ENCODE measurements around the gene ANKRD6. TPM values are rescaled to one million over a fixed set of nuclear protein-coding genes. Genes with fewer than 3 reads are reported as not detected.

Gene ANKRD6
- total and polyA plus RNA-seq, 2 donors (not counting 3 experiments of a cell fraction or from before 2014, with no cell fraction given): 3.4 to 9.6 TPM

DNA sequence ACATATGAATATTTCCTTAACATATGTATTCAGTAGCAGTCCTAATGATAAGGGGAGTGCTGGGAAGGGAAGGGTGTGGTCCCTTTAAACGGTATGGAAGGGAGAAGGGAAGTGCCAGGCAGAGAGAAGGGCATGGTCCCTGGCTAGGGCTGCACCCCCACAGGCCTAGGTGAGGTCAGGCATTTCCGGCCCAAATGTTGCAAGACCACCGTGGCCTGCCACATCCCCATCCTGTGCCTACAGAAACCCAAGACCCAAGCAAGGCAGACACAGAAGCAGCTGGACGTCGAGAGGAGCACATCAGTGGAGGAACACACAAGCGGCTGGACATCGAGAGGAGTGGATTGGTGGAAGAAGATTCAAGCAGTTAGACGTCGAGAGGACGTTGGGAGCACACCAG is 26.8 kb upstream of the ANKRD6 start:
- no peaks in the 10 kb centered on the region for H4K20me1 ChIP-seq (replicated peaks; ENCODE audit: control insufficient read depth, extremely low read depth, insufficient read depth, low read length)
- no peaks in the 10 kb centered on the region for H3K9me1 ChIP-seq (replicated peaks; ENCODE audit: control insufficient read depth, extremely low read depth, insufficient read depth, low read length)
- intact Hi-C loops (cut with micrococcal nuclease) (no loop called here), dilution Hi-C loops (cut with MboI; ENCODE audit: extremely low pct_ligation_motif_present, low sequenced_read_pairs) (no loop called here)
- no peaks in the 10 kb centered on the region for H3K9me3 ChIP-seq (replicated peaks; ENCODE audit: control insufficient read depth, insufficient read depth, low read length)
- ChIA-PET POLR2A (no interaction called here), CTCF (interaction anchor here (0.5 kb wide), 1 partner anchor 67 kb away, joined by 3 read pairs; no protein-coding TSS in a partner anchor)
- peaks cover 4% of the 10 kb centered on the region for H3K4me1 ChIP-seq (ENCODE audit: control insufficient read depth, extremely low read depth, insufficient read depth, low read length)
- no peak overlapping the region for H3K4me3 ChIP-seq (replicated peaks in 1 of 3; ENCODE audit: insufficient read depth in 1 of 3, low read depth in 1 of 3, low read length in 3 of 3)
- H3K27ac ChIP-seq (ENCODE audit: insufficient read depth, low read depth, low read length): no peak overlapping the region
- no peak overlapping the region for H3K9ac ChIP-seq (replicated peaks; ENCODE audit: extremely low read depth, insufficient read depth, low read length)
- H2AFZ ChIP-seq (ENCODE audit: low read depth, low read length): no peak overlapping the region
- H3K27me3 ChIP-seq (ENCODE audit: control insufficient read depth in 2 of 2, insufficient read depth in 2 of 2, low read length in 2 of 2): peaks cover 22 to 24% of the 10 kb centered on the region in 2 experiments
- no peak for DNase-seq (ENCODE audit: low read depth, low spot score)
- no peaks in the 10 kb centered on the region for H3K79me2 ChIP-seq (ENCODE audit: control insufficient read depth, insufficient read depth, low read length)
- H3K4me2 ChIP-seq (ENCODE audit: insufficient read depth, low read length): no peak overlapping the region
- no peaks in the 10 kb centered on the region for H3K36me3 ChIP-seq (ENCODE audit: control insufficient read depth in 2 of 2, extremely low read depth in 1 of 2, insufficient read depth in 2 of 2, low read length in 2 of 2)
- no peak for TF ChIP-seq EZH2 (IDR thresholded peaks at IDR 0.05; ENCODE audit: borderline replicate concordance, low read depth, low read length, severe bottlenecking)
- TF ChIP-seq, protein P1, sequence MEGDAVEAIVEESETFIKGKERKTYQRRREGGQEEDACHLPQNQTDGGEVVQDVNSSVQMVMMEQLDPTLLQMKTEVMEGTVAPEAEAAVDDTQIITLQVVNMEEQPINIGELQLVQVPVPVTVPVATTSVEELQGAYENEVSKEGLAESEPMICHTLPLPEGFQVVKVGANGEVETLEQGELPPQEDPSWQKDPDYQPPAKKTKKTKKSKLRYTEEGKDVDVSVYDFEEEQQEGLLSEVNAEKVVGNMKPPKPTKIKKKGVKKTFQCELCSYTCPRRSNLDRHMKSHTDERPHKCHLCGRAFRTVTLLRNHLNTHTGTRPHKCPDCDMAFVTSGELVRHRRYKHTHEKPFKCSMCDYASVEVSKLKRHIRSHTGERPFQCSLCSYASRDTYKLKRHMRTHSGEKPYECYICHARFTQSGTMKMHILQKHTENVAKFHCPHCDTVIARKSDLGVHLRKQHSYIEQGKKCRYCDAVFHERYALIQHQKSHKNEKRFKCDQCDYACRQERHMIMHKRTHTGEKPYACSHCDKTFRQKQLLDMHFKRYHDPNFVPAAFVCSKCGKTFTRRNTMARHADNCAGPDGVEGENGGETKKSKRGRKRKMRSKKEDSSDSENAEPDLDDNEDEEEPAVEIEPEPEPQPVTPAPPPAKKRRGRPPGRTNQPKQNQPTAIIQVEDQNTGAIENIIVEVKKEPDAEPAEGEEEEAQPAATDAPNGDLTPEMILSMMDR (IDR thresholded peaks at IDR 0.05; ENCODE audit: extremely low read depth in 1 of 2, insufficient read depth in 1 of 2, low read depth in 1 of 2, low read length in 2 of 2): no peak
- TF ChIP-seq, protein P2, sequence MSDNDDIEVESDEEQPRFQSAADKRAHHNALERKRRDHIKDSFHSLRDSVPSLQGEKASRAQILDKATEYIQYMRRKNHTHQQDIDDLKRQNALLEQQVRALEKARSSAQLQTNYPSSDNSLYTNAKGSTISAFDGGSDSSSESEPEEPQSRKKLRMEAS (IDR thresholded peaks at IDR 0.05; ENCODE audit: insufficient read depth, insufficient read length): no peak
- no peak for TF ChIP-seq JUN (IDR thresholded peaks at IDR 0.05; ENCODE audit: borderline replicate concordance, insufficient read depth, insufficient read length, low read depth)
- TF ChIP-seq POLR2A (IDR thresholded peaks at IDR 0.05; ENCODE audit: low read depth, low read length): no peak
- FAIRE-seq: no peak
- no TSS peak for BruUV-seq (replicated peaks)

DNA sequence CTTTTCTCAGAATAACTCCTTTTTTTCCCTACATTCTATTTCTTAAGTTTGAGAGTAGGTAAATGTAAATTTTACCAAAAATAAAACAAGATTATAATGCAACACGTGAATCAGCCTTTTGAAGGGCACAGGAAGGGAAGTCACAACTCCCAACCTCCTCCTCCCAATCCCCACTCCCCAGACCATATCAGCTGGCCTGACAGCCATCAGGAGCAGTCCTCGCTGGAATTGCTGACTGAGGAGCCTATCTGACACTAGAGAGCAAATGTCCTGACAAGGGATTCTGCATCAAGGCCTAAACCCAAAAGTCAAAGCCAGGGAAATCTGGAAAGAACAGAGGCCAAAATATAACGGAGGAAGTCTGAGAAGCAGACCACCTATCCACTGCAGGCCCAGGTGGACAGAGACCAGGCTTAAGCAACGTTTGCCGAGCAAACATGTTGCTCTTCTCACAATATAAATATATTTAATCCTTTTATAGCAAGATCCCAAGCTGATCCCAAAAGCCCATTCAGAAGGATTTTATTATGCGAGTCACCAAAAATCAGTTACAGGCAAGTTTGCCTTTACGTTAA is 23.4 kb upstream of the ANKRD6 start:
- POLR2A ChIA-PET: no interaction called here
- Histone ChIP-seq H3K9me3 (replicated peaks; ENCODE audit: control insufficient read depth, insufficient read depth, low read length) (no peaks in the 10 kb centered on the region), H3K9ac (replicated peaks; ENCODE audit: extremely low read depth, insufficient read depth, low read length) (no peak overlapping the region), H3K9me1 (replicated peaks; ENCODE audit: control insufficient read depth, extremely low read depth, insufficient read depth, low read length) (no peaks in the 10 kb centered on the region), H3K27me3 (ENCODE audit: control insufficient read depth in 2 of 2, insufficient read depth in 2 of 2, low read length in 2 of 2) (peaks cover 46 to 51% of the 10 kb centered on the region in 2 experiments), H3K79me2 (ENCODE audit: control insufficient read depth, insufficient read depth, low read length) (no peaks in the 10 kb centered on the region), H3K27ac (ENCODE audit: insufficient read depth, low read depth, low read length) (no peak overlapping the region), H3K36me3 (ENCODE audit: control insufficient read depth in 2 of 2, extremely low read depth in 1 of 2, insufficient read depth in 2 of 2, low read length in 2 of 2) (no peaks in the 10 kb centered on the region), H3K4me1 (ENCODE audit: control insufficient read depth, extremely low read depth, insufficient read depth, low read length) (peaks cover 8% of the 10 kb centered on the region), H3K4me3 (replicated peaks in 1 of 3; ENCODE audit: insufficient read depth in 1 of 3, low read depth in 1 of 3, low read length in 3 of 3) (no peak overlapping the region), H3K4me2 (ENCODE audit: insufficient read depth, low read length) (no peak overlapping the region), H4K20me1 (replicated peaks; ENCODE audit: control insufficient read depth, extremely low read depth, insufficient read depth, low read length) (no peaks in the 10 kb centered on the region), H2AFZ (ENCODE audit: low read depth, low read length) (no peak overlapping the region)
- CTCF ChIA-PET: interaction anchor here (1.4 kb wide), 1 partner anchor 98 kb away, joined by 3 read pairs; no protein-coding TSS in a partner anchor
- no peak for FAIRE-seq
- dilution Hi-C loops (cut with MboI; ENCODE audit: extremely low pct_ligation_motif_present, low sequenced_read_pairs): no loop called here
- intact Hi-C loops (cut with micrococcal nuclease): no loop called here
- no peak for TF ChIP-seq FOS (IDR thresholded peaks at IDR 0.05; ENCODE audit: borderline replicate concordance, insufficient read depth, low read length)
- TF ChIP-seq, protein P1 (IDR thresholded peaks at IDR 0.05; ENCODE audit: extremely low read depth in 1 of 2, insufficient read depth in 1 of 2, low read depth in 1 of 2, low read length in 2 of 2): no peak
- TF ChIP-seq POLR2AphosphoS5 (IDR thresholded peaks at IDR 0.05; ENCODE audit: insufficient read depth, low read depth, low read length): no peak
- TF ChIP-seq, protein P2 (IDR thresholded peaks at IDR 0.05; ENCODE audit: insufficient read depth, insufficient read length): no peak
- no peak for DNase-seq (ENCODE audit: low read depth, low spot score)
- BruUV-seq (replicated peaks): no TSS peak
